ENCODE data around the gene TMEM243.
A peak's percentile ranks its signal among the peaks of the same experiment; 100 is the strongest.

Gene TMEM243

GRCh38 chr7:87220734-87221215, 1.2 kb upstream of the TMEM243 start:
- H3K36me3 ChIP-seq (ENCODE audit: control insufficient read depth, low read depth, low read length) = peaks cover 3% of the 10 kb centered on the region
- H3K27me3 ChIP-seq (ENCODE audit: control insufficient read depth, insufficient read depth, low read length) = peaks cover 32% of the 10 kb centered on the region
- peak overlapping the region; percentile 76 for H3K9ac ChIP-seq (ENCODE audit: low read length)
- H3K27ac ChIP-seq (ENCODE audit: low read length) = no peak overlapping the region
- peak overlapping the region; percentile 95 for H3K4me3 ChIP-seq (ENCODE audit: low read length)
- H3K4me1 ChIP-seq (ENCODE audit: control insufficient read depth, low read depth, low read length) = peaks cover 10% of the 10 kb centered on the region
- H3K9me3 ChIP-seq (ENCODE audit: control insufficient read depth, low read depth, low read length) = no peaks in the 10 kb centered on the region

- Histone ChIP-seq H3K4me1 (ENCODE audit: control insufficient read depth, low read depth, low read length) (peaks cover 10% of the 10 kb centered on the region), H3K27ac (ENCODE audit: low read length) (no peak overlapping the region), H3K9ac (ENCODE audit: low read length) (peak overlapping the region; percentile 76), H3K4me3 (ENCODE audit: low read length) (peak overlapping the region; percentile 95), H3K9me3 (ENCODE audit: control insufficient read depth, low read depth, low read length) (no peaks in the 10 kb centered on the region), H3K27me3 (ENCODE audit: control insufficient read depth, insufficient read depth, low read length) (peaks cover 32% of the 10 kb centered on the region), H3K36me3 (ENCODE audit: control insufficient read depth, low read depth, low read length) (peaks cover 3% of the 10 kb centered on the region)
These were observed 648 bp upstream of the TMEM243 start for GRCh38 chr7:87220026-87220733.

GRCh38 chr7:87218796-87219544, 562 bp downstream of the TMEM243 start:
- Histone ChIP-seq H3K36me3 (ENCODE audit: control insufficient read depth, low read depth, low read length) (peaks cover 3% of the 10 kb centered on the region), H3K9ac (ENCODE audit: low read length) (peak overlapping the region; percentile 76), H3K9me3 (ENCODE audit: control insufficient read depth, low read depth, low read length) (no peaks in the 10 kb centered on the region), H3K4me3 (ENCODE audit: low read length) (peak overlapping the region; percentile 95), H3K27ac (ENCODE audit: low read length) (no peak overlapping the region), H3K27me3 (ENCODE audit: control insufficient read depth, insufficient read depth, low read length) (peaks cover 32% of the 10 kb centered on the region), H3K4me1 (ENCODE audit: control insufficient read depth, low read depth, low read length) (peaks cover 11% of the 10 kb centered on the region)

GRCh38 chr7:87217983-87218653, 1.4 kb downstream of the TMEM243 start:
- H3K9ac ChIP-seq (ENCODE audit: low read length) = no peak overlapping the region

GRCh38 chr7:87216701-87217508, 2.6 kb downstream of the TMEM243 start:
- Histone ChIP-seq H3K4me1 (ENCODE audit: control insufficient read depth, low read depth, low read length) (peaks cover 14% of the 10 kb centered on the region), H3K27me3 (ENCODE audit: control insufficient read depth, insufficient read depth, low read length) (peaks cover 15% of the 10 kb centered on the region), H3K9me3 (ENCODE audit: control insufficient read depth, low read depth, low read length) (no peaks in the 10 kb centered on the region), H3K9ac (ENCODE audit: low read length) (no peak overlapping the region), H3K36me3 (ENCODE audit: control insufficient read depth, low read depth, low read length) (peaks cover 3% of the 10 kb centered on the region), H3K4me3 (ENCODE audit: low read length) (no peak overlapping the region), H3K27ac (ENCODE audit: low read length) (no peak overlapping the region)

More at GRCh38 chr7:87217983-87218653, 1.4 kb downstream of the TMEM243 start:
- H3K9me3 ChIP-seq (ENCODE audit: control insufficient read depth, low read depth, low read length) = no peaks in the 10 kb centered on the region
- H3K4me1 ChIP-seq (ENCODE audit: control insufficient read depth, low read depth, low read length) = peaks cover 14% of the 10 kb centered on the region
- H3K36me3 ChIP-seq (ENCODE audit: control insufficient read depth, low read depth, low read length) = peaks cover 3% of the 10 kb centered on the region
- no peak overlapping the region for H3K27ac ChIP-seq (ENCODE audit: low read length)
- H3K27me3 ChIP-seq (ENCODE audit: control insufficient read depth, insufficient read depth, low read length) = peaks cover 27% of the 10 kb centered on the region
- no peak overlapping the region for H3K4me3 ChIP-seq (ENCODE audit: low read length)

- H3K27ac ChIP-seq (ENCODE audit: low read length) = no peak overlapping the region
- peaks cover 10% of the 10 kb centered on the region for H3K4me1 ChIP-seq (ENCODE audit: control insufficient read depth, low read depth, low read length)
- H3K4me3 ChIP-seq (ENCODE audit: low read length) = no peak overlapping the region
- no peaks in the 10 kb centered on the region for H3K27me3 ChIP-seq (ENCODE audit: control insufficient read depth, insufficient read depth, low read length)
- peaks cover 5% of the 10 kb centered on the region for H3K36me3 ChIP-seq (ENCODE audit: control insufficient read depth, low read depth, low read length)
- H3K9me3 ChIP-seq (ENCODE audit: control insufficient read depth, low read depth, low read length) = no peaks in the 10 kb centered on the region
- H3K9ac ChIP-seq (ENCODE audit: low read length) = no peak overlapping the region
These were observed 4.5 kb downstream of the TMEM243 start for GRCh38 chr7:87215046-87215445.

GRCh38 chr7:87213811-87214210, 5.7 kb downstream of the TMEM243 start:
- peaks cover 8% of the 10 kb centered on the region for H3K4me1 ChIP-seq (ENCODE audit: control insufficient read depth, low read depth, low read length)
- no peaks in the 10 kb centered on the region for H3K27me3 ChIP-seq (ENCODE audit: control insufficient read depth, insufficient read depth, low read length)
- no peaks in the 10 kb centered on the region for H3K9me3 ChIP-seq (ENCODE audit: control insufficient read depth, low read depth, low read length)
- H3K36me3 ChIP-seq (ENCODE audit: control insufficient read depth, low read depth, low read length) = peaks cover 5% of the 10 kb centered on the region
- no peak overlapping the region for H3K4me3 ChIP-seq (ENCODE audit: low read length)
- H3K9ac ChIP-seq (ENCODE audit: low read length) = no peak overlapping the region
- no peak overlapping the region for H3K27ac ChIP-seq (ENCODE audit: low read length)

GRCh38 chr7:87213252-87213651, 6.3 kb downstream of the TMEM243 start:
- Histone ChIP-seq H3K9ac (ENCODE audit: low read length) (no peak overlapping the region), H3K27ac (ENCODE audit: low read length) (no peak overlapping the region), H3K4me1 (ENCODE audit: control insufficient read depth, low read depth, low read length) (peaks cover 3% of the 10 kb centered on the region)

GRCh38 chr7:87212498-87212897, 7.0 kb downstream of the TMEM243 start:
- peaks cover 5% of the 10 kb centered on the region for H3K36me3 ChIP-seq (ENCODE audit: control insufficient read depth, low read depth, low read length)
- peaks cover 3% of the 10 kb centered on the region for H3K4me1 ChIP-seq (ENCODE audit: control insufficient read depth, low read depth, low read length)
- no peak overlapping the region for H3K27ac ChIP-seq (ENCODE audit: low read length)
- no peaks in the 10 kb centered on the region for H3K27me3 ChIP-seq (ENCODE audit: control insufficient read depth, insufficient read depth, low read length)
- no peak overlapping the region for H3K4me3 ChIP-seq (ENCODE audit: low read length)
- no peaks in the 10 kb centered on the region for H3K9me3 ChIP-seq (ENCODE audit: control insufficient read depth, low read depth, low read length)
- H3K9ac ChIP-seq (ENCODE audit: low read length) = no peak overlapping the region

More at GRCh38 chr7:87213252-87213651, 6.3 kb downstream of the TMEM243 start:
- no peak overlapping the region for H3K4me3 ChIP-seq (ENCODE audit: low read length)
- H3K9me3 ChIP-seq (ENCODE audit: control insufficient read depth, low read depth, low read length) = no peaks in the 10 kb centered on the region
- H3K27me3 ChIP-seq (ENCODE audit: control insufficient read depth, insufficient read depth, low read length) = no peaks in the 10 kb centered on the region
- H3K36me3 ChIP-seq (ENCODE audit: control insufficient read depth, low read depth, low read length) = peaks cover 5% of the 10 kb centered on the region

- Histone ChIP-seq H3K36me3 (ENCODE audit: control insufficient read depth, low read depth, low read length) (peaks cover 2% of the 10 kb centered on the region), H3K9ac (ENCODE audit: low read length) (no peak overlapping the region), H3K4me3 (ENCODE audit: low read length) (no peak overlapping the region), H3K27ac (ENCODE audit: low read length) (no peak overlapping the region), H3K27me3 (ENCODE audit: control insufficient read depth, insufficient read depth, low read length) (no peaks in the 10 kb centered on the region), H3K9me3 (ENCODE audit: control insufficient read depth, low read depth, low read length) (peaks cover 12% of the 10 kb centered on the region), H3K4me1 (ENCODE audit: control insufficient read depth, low read depth, low read length) (peaks cover 3% of the 10 kb centered on the region)
These were observed 9.0 kb downstream of the TMEM243 start for GRCh38 chr7:87210506-87210905.

Data from iPS-18a (cell line).